ENCODE measurements around the gene TBC1D22A.

The TBC1D22A gene

DNA sequence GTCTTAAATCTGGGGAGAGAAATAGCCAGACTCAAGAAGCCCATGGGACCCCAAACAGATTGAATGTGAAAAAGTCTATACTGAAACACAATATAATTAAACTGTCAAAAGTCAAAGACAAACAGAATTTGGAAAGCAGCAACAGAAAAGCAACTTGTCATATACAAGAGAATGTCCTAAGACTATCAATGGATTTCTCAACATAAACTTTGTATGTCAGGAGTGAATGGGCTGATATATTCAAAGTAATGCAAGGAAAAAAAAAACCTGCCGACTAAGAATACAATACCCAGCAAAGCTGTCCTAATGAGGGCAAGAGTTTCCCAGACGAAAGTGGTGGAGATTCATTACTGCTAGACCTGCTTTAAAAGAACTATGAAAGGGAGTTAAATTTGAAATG lies 73.2 kb downstream of the TBC1D22A start:
- FAIRE-seq = no peak

DNA sequence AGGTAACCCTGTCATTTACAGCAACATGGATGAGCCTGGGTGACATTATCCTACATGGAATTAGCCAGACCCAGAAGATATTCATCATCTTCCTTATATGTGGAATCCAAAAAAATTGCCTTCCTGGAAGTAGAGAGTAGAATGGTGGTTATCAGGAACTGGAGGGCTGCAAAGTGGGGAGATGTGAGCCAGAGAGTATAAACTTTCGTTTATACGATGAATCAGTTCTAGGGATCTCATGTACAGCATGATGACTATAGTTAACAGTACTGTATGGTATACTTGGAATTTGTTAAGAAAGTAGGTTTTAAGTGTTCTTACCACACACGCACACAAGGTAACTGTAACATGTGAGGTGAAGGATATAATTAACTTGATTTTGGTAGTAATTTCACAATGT lies 79.1 kb downstream of the TBC1D22A start:
- no peak for FAIRE-seq

DNA sequence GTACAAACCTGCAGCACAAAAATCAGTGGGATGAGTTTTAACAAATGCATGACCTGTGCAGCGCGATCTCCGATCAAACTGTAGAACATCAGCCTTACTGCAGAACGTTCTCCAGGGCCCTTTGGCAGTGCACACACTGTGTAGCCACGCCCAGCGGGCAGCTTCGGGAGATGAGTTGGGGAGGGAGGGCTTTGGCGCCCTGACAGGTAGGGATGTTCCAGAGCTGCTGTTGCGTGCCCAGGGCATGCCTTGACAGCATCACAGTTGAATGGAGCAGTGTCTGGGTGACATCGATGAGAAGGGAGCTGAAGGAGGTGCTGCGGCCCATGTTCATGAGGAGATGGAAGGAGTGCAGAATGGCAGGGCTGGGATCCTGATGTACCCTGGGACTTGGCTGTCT lies 80.2 kb downstream of the TBC1D22A start:
- no peak for FAIRE-seq

DNA sequence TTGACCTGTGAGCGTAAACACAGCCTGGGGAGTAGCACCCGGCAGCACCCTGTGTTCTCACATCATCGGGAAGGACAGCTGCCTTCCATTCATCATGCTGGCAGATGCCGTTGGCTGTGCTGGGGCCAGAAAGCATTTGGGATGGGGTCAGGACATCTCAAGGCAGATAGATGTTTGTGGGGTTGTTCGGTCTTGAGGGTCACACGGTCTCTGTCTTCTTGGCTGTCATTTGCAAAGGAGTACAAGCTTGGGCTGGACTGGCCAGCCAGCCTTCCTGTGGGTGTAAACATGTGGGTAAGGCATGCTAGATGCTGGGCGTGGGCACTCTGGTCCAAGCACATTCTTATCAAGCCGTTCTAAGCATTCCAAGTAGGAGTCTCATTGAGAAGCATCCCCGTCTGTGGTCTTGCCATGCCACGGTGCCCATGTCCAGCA lies 81.4 kb downstream of the TBC1D22A start:
- no peak for FAIRE-seq

DNA sequence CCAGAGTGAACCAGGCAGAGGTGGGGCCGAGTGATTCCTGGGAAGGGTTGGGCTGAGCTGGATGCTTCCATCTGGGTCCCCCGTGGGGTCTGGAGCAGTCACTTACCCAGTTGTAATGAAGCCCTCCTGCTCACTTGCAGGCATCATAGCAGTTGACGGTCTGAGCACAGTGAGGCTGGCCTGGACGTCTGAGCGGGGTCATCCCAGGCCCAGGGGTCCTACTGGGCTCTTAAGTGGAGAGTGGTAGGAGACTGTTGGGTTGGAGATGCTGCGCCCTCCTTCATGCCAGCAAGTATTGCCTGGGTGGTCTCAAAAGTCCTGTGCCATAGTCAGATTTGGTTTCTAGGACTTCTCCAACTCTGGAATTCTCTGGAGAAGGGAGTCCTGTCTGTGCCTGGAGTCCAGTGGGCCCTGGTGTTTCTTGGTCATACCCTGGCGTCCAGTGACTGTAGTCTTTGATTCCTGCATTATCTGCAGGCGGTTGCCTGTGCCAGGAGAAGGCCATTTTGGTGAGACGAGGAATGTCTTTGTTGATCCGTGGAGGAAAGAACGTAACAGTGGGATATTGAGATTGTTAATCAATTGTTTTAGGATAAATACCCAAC lies 82.3 kb downstream of the TBC1D22A start:
- no peak for FAIRE-seq

DNA sequence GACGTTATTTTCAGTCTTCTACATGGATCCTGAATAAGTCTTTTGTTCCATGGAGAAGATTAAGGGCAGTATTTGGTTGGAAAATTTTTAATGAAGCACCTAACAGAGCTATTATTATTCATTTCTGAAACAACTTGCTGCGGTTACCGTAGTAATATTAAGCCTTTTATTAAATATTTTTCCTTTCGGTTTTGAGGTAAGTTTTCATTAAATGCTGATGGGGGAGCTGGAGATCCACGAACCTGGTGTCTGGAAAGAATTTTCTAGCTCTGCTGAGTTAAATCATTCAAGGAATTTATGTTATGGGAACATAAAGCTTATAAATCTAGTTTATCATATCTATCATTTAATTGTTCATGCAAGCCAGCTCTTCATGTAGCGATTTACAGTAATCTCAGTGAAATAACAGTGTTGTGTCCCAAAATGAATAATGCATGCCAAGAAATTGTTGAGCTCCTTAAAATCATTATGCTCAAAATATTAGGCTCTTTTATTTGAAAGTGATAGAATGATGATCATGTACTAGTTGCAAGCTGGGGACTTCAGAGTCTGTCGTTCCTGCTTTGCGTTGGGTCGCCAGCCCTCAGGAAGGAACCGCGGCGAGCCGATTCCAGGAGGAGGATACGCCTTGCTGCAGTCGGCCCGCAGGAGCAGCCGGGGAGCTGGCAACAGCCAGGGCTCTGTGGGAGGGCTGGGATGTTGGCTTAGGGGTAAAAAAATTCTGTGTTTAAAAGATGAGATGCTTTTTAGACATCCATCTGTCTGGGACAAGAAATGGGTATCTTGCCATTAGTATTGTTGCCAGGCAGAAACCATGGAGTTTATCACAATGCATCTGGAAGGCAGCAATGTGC lies 83.1 kb downstream of the TBC1D22A start:
- no peak for FAIRE-seq

DNA sequence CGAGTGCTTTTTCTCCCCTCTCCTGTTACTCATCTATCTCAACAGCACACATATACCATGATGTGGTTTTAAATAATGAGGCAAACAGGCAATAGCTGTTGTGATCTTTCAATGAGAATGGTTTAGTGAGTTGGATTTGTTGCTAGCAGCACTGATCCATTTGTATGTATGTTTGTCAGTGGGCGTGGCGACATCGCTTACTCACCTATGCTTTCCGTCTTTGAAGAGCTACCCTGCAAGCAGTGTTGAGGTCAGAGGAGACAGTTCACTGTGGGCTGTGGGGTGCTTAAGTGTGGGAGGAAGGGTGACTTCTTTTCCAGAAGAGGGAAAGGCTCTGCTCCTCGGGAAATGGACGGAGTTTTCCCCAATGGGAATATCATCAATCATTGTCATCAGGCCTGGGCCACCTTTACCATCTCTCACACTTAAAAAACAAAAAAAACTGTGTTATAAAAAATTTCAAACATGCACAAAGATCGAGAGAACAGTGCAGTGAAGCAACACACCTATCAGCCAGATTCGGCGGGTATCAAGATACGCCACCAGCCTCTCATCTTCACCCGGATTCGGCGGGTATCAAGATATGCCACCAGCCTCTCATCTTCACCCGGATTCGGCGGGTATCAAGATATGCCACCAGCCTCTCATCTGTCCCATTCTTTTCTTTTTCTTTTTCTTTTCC lies 83.8 kb downstream of the TBC1D22A start:
- FAIRE-seq = no peak

DNA sequence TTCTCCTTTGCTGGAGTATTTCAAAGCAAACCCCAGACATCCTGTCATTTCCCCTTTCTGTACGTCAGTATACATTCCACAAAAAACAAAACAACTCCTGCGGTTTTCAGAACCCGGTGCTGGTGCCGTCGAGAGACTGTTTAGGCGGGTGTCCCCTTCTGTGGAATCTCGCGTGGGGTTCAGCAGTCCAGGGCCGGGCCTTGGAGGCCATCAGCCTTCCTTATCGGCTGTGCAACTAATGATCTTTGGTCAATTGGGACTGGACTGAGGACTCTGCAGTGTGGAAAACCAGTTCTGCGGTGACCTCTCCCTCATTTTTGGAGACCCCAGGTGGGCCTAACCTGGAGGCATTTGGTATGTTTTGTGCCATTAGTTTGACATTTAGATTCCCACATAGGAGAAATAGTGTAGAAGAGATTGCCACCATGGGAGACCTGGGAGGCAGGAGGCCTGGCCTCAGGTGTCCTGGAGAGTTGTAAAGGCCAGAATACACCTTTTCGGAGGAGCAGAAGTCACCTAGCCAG lies 84.4 kb downstream of the TBC1D22A start:
- no peak for FAIRE-seq

DNA sequence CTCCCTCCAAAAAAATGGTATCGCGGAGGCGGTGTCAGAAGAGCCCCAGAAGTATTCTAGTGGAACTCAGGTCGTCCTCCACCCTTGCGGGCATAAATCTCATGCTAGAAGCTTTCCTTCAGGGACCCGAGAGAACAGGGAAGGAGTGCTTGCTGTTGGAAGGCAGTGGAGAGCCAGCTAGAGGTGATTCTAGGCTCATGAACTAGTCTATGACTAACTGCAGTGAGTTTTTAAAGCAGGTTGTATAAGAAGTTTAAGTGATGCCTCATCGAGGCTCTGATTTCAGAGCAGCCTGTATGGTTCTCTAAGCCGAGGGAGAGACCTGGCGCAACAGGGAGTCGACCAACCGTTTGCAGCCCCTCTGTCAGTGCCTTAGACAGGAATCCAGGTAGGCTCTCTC lies 85.7 kb downstream of the TBC1D22A start:
- no peak for FAIRE-seq

DNA sequence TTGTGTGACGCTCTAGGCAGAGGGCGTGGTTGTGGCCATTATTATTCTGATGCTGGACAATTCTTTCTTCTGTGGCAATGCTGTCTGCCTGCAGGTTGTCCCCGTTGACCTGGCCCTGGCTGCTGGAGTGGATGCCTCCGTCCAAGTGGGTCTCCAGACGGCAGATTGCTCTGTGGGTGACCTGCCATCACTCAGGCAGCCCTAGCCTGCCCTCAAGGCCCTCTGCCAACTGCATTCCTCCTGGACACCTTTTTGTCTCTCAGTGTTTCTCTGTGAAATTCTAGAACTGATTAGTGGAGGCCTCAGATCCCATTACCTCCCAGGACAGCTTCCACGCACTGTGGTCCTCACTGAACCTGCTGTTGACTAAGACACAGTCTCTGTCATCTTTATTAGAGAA lies 86.7 kb downstream of the TBC1D22A start:
- FAIRE-seq = no peak

DNA sequence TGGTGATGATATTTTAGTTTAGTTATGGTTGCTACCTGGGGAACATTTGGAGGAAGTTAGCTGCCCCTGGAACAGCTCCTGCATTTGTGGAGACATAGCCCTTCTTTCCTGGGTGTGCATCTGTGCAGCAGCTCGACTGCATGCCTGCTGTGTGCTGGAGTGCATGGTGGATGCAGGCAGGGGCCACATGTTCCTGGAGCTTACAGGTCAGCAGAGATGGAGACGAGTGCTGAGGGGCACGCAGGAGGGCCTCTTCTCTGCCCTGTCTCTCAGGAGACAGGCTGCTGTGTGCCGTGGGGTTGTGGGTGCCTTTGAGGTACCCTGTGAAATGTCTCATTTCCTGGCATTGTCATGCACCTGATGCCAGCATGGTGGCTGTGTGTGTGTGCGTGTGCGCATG lies 87.5 kb downstream of the TBC1D22A start:
- no peak for FAIRE-seq

DNA sequence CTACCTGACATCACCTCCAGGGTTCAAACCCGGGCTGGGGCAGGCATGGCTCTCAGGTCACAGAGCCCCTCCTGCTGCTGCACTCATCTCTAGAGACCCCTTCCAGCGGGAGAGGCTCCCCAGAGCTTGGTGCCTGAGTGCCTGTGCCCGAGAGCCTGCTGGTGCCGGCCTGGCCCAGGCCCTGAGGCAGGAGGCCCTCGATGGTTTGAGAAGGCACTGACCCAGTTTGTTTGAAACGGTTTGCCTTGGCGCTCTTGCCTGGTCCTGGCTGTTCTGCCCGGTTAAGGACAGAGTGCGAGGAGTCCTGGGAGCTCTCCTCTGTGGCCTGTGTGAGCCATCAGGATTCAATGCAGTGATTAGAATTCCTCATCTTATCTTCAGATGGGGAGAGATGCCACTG lies 88.9 kb downstream of the TBC1D22A start:
- FAIRE-seq = no peak

DNA sequence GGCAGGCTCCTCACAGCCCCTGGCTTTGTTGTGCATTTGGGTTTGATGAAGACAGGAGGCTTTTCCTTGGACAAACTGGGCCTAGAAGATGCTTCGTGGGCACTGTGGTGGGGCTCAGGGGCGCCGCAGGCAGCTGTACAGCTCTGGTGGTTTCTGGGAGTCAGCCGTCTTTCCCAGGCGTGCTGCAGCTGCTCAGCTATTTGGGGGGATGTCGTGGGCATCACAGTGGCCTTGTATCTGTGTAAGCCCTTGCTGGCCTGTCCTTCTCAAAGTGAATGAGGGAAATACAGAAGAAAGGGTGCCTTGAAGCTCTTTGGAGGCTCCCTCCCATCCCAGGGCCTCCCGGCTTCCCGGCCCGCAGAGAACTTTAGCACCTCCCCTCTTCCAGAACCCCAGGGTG lies 89.5 kb downstream of the TBC1D22A start:
- FAIRE-seq = no peak

DNA sequence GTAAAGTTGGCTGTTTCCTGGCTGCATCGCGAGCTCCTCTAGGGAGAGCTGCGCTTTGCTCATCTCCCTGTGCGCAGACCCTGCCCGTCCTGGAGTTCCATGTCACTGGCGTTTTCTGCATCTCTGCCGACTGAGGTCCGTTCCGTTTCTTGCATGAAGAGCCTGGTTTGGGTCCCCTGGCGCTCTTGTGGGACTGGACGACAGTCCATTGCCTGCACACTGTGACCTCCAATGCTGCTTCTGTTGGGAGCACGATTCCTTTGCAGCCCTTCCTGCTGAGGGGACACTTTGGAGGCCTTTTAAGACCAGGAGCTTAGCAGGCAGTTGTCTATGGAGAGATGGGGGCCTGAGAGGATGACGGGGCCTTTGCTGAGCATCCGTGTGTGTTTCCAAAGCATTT lies 90.3 kb downstream of the TBC1D22A start:
- FAIRE-seq = no peak

DNA sequence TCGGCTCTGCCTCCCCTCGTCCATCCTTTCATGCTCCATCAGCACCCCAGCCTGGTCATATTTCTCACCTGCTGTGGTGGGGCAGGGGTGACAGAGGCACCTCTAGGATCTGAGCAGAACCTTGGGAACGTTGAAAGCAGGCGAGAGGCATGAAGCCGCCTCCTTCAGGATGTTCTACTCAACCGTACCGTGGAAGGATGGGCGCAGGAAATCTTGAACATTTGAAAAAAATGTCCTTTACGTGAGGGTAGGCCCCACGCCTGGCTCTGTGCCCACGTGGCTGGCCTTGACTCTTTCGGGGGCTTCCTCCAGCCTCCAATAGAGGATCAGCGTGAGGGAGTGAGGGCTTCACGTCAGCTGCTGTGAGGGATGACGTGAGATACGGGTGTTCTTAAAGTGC lies 90.7 kb downstream of the TBC1D22A start:
- FAIRE-seq = no peak

DNA sequence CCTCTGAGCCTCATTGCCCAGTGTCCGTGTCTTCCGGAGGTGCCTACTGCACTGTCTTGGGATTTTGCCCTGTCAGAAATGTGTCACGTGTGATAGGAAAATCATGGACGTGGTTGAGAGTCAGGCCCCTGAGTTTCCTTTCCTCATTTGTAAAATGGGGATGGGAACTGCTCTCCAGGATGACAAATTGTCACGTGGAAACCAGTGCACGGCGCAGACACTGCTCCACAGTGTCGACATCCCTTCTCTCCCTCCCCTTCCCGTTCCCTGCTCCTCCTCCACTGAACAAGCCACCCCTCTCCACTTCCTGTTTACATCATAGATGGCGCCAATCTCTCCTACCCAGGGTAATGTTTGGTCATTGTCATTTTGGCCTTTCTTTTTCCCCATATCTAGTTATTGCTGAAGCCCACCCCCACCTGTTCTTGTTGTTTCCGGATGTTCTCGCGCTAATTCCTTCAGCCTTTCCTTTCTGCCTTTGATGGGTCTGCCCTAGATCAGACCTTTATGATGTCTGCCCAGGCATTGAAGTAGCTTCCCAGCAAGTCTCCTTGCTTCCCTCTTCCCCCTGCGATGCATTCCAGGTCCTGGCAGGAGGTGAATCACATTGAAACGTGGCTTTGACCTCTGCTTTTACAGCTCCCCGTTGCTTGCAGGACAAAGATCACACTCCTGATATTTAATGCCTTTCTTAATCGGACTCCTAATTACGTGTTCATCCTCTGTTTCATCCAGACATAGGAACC lies 91.8 kb downstream of the TBC1D22A start:
- FAIRE-seq = no peak

DNA sequence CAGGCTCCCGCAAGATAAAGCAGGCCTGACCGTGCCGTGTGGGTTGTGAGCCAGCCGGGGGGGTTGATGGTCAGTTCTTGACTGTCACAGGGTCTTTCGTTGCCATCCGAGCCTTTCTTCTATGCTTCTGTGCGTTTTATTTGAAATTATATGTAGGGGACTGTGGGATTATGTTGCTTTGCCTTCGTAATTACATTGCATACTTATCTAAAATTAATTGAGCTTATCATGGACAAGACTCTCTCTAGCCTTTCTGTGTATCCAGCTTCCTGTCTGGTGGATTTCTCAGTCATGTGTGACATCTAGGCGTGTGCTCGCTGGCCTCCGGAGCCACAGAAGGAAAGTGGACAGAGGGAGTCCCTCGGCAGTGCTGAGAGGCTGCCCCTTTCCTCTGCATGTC lies 93.2 kb downstream of the TBC1D22A start:
- no peak for FAIRE-seq

DNA sequence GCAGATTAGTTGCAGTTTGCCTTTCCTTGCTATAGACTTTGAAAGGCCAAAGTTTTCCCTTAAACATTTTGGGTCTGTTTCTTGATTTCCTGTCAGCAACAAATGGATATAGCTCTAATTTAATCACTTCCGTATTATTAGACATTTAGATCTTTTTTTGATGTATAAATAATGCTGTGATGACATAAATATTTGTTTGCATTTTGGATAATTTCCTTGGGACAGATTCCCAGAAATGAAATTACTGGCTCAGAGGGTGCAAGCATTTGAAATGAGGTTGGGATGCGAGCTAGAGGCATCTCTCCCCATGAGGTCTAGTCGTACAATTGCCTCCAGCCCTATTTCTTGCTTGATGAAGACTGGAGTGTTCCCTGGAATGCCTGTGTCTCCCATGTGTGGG lies 94.2 kb downstream of the TBC1D22A start:
- no peak for FAIRE-seq

DNA sequence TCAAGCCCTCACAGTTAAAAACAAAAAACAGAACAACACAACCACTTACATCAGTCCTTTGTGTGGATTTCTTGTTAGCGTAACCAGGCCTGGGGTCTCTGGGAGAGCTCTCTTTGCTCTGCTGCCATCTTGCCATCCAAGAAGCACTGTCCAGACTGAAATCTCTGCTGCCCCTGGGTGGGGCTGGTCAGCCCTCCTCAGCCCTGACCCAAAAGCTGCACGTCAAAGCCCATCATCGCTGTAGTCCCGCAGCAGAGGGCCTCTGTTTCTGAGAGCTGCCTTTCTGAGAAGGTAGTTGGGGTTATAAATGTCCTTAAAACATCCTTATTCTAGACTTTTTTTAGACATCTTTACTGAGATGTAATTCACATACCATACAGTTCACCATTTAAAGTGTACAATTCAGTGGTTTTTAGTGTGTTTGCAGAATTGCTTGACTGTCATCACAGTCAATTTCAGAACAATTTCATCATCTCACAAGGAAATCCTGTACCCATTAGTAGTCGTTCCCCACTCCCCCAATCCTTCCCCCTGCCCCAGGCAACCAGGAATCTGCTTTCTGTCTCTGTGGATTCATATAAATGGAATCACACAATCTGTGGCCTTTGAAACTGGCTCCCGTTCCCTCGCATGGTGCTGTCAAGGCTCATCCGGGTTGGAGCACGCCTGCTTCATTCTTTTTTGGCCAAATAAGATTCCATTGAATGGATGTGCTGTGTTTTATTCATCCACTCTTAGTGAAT lies 94.9 kb downstream of the TBC1D22A start:
- no peak for FAIRE-seq

DNA sequence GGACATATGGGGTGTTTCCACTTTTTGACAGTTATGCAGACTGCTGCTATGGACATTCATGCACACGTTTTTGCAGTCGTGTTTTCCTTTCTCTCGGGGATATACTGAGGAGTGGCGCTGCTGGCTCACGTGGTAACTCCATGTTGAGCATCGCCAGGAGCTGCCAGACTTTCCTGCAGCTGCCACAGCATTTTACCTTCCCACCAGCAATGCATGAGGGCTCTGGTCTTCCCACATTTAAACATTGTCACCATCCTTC lies 95.4 kb downstream of the TBC1D22A start:
- no peak for FAIRE-seq

DNA sequence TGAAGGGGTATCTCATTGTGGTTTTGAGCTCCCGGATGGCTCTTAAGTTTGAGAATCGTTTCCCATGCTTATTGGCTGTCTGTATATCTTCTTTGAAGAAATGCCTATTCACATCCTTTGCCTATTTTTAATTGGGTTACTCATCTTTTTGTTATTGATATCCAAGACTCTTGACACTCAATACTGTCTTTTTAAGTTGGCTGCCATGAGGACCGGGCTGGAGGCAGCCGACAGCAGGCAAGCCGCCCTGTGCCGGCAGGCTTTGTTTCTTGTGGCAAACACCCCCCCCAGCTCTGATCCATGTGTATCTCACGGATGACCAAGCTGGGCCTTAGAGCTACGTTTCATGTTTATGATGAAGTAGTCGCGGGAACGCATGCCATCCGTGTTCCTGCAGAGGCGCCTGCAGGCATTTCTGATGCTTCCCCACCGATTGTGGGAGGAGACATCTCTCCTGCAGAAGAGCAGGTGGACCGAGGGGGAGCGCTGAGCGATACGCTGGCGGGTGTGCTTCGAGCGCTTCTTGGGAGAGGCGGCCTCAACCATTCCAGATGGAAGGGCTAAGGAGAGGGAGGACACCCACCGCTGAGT lies 95.8 kb downstream of the TBC1D22A start:
- FAIRE-seq = no peak

DNA sequence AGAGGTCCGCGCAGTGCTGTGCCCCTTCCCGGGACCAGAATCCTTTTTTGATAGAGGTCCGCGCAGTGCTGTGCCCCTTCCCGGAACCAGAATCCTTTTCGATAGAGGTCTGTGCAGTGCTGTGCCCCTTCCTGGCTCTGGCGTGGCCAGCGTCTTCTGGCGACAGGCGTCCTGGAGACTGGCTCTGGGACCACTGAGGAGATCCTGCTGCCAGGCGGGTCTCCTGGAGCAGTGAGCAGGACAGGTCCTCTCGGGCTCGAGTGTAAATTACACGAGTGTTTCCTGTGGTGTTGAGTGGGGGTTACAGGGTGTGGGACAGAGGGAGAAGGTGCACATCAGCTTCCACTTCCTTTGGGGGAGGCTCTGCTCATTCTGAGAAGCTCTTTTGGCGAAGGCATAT lies 98.1 kb downstream of the TBC1D22A start:
- FAIRE-seq = no peak

Data from colon (tissue), 2 donors.